GM19463 (cell line): ENCODE measurements around the gene SNAI1.
"Not testable (repeated sequence)": the region's sequence is repeated elsewhere in the genome, so short reads cannot be mapped to it uniquely, and the experiment has no call there.

Experiments
- ATAC-seq: cut with Tn5 transposase; IDR thresholded peaks from one replicate; pipeline ENCODE4 v1.9.1; 2021; ENCODE audit warnings: mild to moderate bottlenecking, moderate library complexity; ENCODE audit not compliant: unreplicated experiment

Gene SNAI1

DNA sequence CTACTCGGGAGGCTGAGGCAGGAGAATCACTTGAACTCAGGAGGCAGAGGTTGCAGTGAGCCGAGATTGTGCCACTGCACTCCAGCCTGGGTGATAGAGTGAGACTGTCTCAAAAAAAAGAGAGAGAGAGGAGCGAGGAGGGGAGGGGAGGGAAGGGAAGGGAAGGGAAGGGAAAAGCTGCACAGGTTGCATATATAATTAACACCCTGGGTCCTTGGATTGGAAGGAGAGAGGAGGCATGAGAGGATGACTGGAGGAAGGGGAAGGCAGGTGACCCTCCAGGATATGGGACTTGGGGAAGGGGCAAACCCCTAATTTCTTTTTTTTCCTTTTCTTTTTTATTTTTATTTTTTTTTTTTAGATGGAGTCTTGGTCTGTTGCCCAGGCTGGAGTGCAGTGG lies 28.8 kb downstream of the SNAI1 start:
- not testable (repeated sequence) for ATAC-seq

GRCh38 chr20:50012282-50013263 lies 29.8 kb downstream of the SNAI1 start:
- no peak for ATAC-seq

- ATAC-seq = no peak
These were observed 31.2 kb downstream of the SNAI1 start for GRCh38 chr20:50013976-50014375.

DNA sequence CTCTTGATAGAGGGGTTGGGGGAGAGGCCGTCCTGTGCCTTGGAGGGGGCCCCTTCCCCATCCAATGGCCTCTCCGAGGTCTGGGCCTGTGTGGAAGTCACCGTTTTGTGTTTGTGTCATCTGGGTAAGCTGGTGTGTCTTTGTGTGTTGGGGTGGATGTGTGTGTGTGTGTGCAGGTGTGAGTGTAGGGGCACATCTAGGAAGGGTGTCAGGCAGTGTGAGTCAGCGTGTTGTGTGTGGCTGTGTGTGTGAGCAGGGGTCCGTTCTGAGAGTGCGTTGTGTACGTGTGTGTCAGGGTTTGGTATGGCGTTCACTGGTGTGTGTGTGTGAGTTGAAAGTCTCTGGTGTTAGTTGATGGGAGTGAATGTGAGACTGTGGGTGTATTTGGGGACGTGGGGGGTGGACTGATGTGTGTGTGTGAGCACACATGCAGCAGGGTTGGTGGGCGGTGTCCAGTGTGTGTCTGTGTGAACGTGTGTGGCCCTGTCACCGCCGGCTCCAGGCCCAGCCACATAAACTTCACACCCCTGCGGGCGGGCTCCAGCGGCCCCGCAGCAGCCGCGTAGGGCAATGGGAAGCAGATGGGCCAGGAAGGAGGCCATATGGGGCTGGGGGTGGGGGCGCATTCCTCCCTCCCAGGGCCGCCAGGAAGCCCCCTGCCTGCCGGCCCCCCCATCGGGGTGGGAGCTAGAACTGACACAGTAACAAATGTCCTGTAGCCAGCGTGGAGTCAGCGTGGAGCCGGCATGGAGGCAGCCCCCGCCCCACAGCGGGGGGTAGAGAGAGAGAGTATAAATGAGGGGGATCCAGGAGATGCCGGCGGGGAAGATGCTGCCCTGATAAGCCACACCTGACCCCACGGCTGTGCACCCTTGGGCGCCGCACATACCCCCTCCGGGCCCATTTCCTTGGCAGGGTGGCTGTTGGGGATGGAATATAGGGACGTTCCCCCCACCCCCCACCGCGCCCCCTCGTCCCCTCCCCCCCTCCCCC lies 32.1 kb downstream of the SNAI1 start:
- ATAC-seq = no peak

GRCh38 chr20:50015636-50015992 lies 32.8 kb downstream of the SNAI1 start:
- no peak for ATAC-seq

DNA sequence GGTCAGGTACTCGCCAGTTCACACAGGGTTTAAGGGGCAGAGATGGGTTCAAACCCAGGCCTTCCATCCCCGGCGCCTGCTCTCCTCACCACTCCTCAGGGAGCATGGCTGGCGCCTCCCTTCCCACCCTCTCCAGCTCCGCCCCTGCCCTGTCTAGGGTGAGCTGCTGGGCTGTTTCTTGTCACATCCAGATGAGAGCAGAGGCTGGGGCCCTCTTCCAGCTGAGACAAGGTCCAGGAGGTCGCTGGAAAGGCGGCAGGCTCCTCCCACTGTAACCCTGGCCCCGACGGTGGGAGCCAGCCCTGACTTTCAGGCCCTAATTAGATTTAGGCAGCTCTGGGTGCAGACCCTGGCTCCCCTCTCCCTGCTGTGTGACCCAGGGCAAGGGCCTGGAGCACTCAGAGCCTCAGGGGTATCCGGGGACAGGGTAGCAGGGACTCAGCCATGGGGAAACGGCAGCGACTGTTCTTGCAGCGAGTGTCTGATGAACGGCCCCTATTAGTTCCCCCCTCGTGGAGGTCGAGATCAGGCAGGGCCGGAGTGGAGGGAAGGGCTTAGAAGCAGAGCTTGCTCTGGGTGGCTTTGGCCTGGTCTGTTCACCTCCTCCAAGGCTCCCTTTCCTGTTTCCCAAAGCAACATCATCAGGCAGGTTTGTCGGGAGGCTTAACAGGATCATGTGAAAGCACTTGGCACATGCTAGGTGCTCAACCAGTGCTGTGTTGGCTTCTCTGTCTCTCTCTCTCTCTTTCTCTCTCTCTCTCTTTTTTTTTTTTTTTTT lies 33.4 kb downstream of the SNAI1 start:
- ATAC-seq = no peak

GRCh38 chr20:50017160-50017559 lies 34.4 kb downstream of the SNAI1 start:
- no peak for ATAC-seq

DNA sequence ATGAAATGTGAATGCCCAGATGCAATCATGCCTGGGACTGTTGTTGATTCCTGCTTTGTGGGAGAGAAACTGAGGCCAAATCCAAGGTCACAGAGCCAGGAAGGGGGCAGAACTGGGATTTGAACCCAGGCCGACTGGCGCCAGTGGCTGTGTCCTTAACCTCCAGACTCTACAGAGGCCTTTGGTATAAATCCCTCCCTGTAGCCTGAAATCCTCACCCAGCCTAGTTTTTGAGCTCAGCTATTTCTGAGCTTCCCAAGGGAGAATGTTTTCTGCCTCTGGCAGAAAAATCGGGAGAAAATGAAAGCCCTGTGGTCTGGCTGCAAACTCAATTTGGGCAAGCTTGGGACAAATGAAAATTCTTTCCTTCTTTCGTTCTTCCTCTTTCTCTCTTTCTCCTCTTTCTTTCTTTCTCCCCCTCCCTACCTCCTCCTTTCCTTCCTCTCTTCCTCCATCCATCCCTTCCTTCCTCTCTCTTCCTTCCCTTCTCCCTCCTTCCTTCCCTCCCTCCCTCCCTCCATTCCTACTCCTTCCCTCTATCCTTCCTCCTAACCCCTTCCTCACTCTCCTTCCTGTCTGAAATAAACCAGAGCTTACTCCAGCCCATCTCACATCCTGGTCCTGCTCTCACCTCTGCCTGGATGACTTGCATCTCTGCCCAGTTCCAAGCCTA lies 34.9 kb downstream of the SNAI1 start:
- no peak for ATAC-seq

GRCh38 chr20:50019466-50020256 lies 36.9 kb downstream of the SNAI1 start:
- ATAC-seq = no peak

GRCh38 chr20:50020288-50020687 lies 37.5 kb downstream of the SNAI1 start:
- no peak for ATAC-seq

DNA sequence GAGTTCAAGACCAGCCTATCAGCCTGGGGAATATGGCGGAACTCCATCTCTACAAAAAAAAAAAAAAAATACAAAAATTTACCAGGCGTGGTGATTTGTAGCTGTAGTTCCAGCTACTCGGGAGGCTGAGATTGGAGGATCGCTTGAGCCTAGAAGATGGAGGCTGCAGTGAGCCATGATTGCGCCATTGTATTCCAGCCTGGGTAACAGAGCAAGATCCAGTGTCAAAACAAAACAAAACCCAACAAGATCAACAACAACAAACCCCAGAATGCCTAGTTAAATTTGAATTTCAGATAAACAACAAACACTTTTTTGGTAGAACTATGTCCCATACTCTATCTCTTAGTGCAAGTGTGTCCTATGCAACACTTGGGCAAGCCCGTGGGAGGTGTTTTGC lies 39.9 kb downstream of the SNAI1 start:
- no peak for ATAC-seq

GRCh38 chr20:50023116-50023805 lies 40.5 kb downstream of the SNAI1 start:
- ATAC-seq = no peak

GRCh38 chr20:50026746-50027575 lies 44.2 kb downstream of the SNAI1 start:
- ATAC-seq = no peak

DNA sequence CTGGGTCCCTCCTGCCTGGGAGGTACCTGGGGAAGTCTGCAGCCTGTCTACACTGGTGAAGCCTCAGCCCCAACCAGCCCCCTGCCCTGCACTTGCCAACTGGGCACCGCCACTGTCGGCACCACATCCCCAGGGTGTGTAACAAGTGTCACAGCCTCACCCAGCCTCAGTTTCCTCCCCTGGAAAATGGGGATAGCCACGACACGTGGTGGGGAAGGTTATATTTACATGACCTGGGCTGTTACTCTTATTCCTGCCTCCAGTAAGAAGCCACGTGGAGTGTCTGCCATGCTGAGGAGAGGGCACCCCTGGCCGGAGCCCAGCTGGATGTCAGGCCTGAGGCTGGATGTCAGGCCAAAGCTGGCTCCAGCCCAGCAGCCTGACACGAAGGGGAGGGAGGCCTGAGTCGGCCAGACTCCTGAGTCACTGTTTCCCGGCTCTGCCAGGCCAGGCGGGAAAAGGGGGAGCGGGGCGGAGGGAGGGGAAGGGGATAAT lies 44.9 kb downstream of the SNAI1 start:
- ATAC-seq = no peak

DNA sequence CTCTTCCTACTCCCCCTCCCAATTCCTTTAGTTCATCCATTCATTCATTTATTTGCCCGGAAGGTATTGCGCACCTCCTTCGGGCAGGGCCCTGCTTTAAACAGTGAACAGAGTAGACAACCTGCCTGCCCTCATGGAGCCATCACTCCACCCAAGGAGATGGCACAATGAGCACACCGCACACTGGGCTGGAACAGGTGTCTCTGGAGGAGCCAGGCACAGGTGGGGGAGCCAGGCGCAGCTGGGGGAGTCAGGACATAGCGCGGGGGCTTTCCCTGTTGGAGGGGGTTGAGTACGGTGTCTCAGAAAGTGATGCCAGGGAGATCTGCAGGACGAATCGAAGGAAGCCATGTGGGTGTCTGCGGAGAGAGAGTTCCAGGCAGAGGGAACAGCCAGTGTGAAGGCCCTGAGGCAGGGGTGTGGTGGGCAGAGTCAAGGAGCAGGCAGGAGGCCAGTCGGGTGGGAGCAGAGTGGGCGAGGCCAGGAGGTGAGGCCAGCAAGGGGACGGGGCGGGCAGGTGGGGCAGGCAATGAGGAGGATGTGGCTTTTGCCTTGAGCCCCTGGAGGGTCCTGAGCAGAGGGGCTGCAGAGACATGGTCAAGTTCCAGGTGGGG lies 46.4 kb downstream of the SNAI1 start:
- no peak for ATAC-seq

GRCh38 chr20:50029697-50030461 lies 47.1 kb downstream of the SNAI1 start:
- no peak for ATAC-seq
